Lung (tissue), 12 donors: ENCODE measurements around the gene ERC2. TPM values are rescaled to one million over a fixed set of nuclear protein-coding genes. Genes with fewer than 3 reads are reported as not detected.

Source experiments
- ATAC-seq: fragments of 200-7000 bp; cut with Tn5 transposase; one replicate; pipeline ENCODE4 v1.9.1; 2020; ENCODE audit warnings: moderate number of reproducible peaks; ENCODE audit not compliant: insufficient read depth, low FRiP score
- DNase-seq, 3 donors: peaks; one replicate each; pipeline ENCODE4 v3.0.0-alpha.2; 2013 to 2017
- H3K27ac ChIP-seq, 2 donors: one replicate each; pipeline ENCODE4 v1.5.1; 2013; ENCODE audit warnings: mild to moderate bottlenecking in 2 of 2, moderate library complexity in 2 of 2, control low read depth in 1 of 2, inconsistent platforms in 1 of 2, low read depth in 1 of 2, low read length in 1 of 2
- H3K27me3 ChIP-seq, 3 donors: one replicate each; pipeline ENCODE4 v1.5.1; 2013; ENCODE audit warnings: low read length in 2 of 3; ENCODE audit not compliant: control insufficient read depth in 3 of 3, insufficient read depth in 3 of 3
- H3K36me3 ChIP-seq, 4 donors: one replicate each; pipeline ENCODE4 v1.5.1; 2013; ENCODE audit warnings: low read length in 4 of 4, mild to moderate bottlenecking in 1 of 4, moderate library complexity in 1 of 4; ENCODE audit not compliant: control insufficient read depth in 4 of 4, insufficient read depth in 4 of 4
- H3K4me1 ChIP-seq, 5 donors: one replicate each; pipeline ENCODE4 v1.5.1; 2013; ENCODE audit warnings: low read length in 5 of 5, mild to moderate bottlenecking in 2 of 5, moderate library complexity in 1 of 5; ENCODE audit not compliant: control insufficient read depth in 5 of 5, insufficient read depth in 5 of 5
- H3K4me3 ChIP-seq: one replicate; pipeline ENCODE4 v1.5.1; 2013; ENCODE audit warnings: mild to moderate bottlenecking, control low read depth, moderate library complexity
- H3K9ac ChIP-seq, 2 donors: one replicate each; pipeline ENCODE4 v1.5.1; 2013; ENCODE audit warnings: low read length in 2 of 2, control low read depth in 1 of 2; ENCODE audit not compliant: insufficient read depth in 1 of 2
- H3K9me3 ChIP-seq, 4 donors: one replicate each; pipeline ENCODE4 v1.5.1; 2013; ENCODE audit warnings: low read length in 3 of 4, mild to moderate bottlenecking in 1 of 4, moderate library complexity in 1 of 4; ENCODE audit not compliant: control insufficient read depth in 4 of 4, insufficient read depth in 3 of 4
- WGBS, 2 donors: extraction: QIAGEN DNeasy Blood & Tissue Kit; methylation state at CpG; one replicate each; pipeline ENCODE4 v1.1.7; 2013; 5-methylcytosine and 5-hydroxymethylcytosine counted together
- polyA plus RNA-seq, 2 donors: library from polyadenylated mRNA; stranded (reverse); fragments of 200-250 nt; gene quantifications; one replicate each; pipeline ENCODE4 v1.2.1, GENCODE V29; 2013
- total RNA-seq, 2 donors: library from RNA; depleted of rRNA in 1 of 2; stranded (reverse); fragments of >200 nt in 1 of 2; gene quantifications; one replicate each; pipeline ENCODE4 v1.2.1, GENCODE V29; 2014 to 2021
- TF ChIP-seq, protein P1 (sequence below): IDR thresholded peaks from 2 replicates; pipeline ENCODE4 v1.5.1; 2012; ENCODE audit warnings: mild to moderate bottlenecking; ENCODE audit errors: control extremely low read depth, extremely low read depth
- donor health status: control.
- donor health status: control.
- donor health status: Bipolar disorder and iron deficiency.
- donor health status: healthy.
- donor health status: DM: yes; HTN: yes; CAD: no.

Gene ERC2
- total and polyA plus RNA-seq, 4 donors, result 0.20 to 3.5 (median 0.97) TPM

DNA sequence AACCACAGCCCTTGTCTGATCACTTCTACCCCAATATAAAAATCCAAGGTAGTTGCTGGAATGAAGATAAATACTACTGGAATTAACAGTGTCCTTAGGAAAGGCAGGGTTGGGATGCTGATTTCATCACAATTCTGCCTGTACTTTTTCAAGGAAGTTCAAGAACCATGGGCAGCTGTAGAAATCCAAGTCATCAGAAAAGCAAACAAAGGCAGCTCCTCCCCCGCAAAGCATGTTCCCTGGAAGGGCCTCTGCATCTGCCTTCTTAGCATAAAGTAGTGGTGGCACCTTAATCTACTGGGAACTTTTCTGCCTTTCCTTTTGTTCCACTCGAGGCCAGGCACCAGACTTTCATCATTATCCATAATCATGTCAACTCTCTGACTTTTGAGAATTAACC is 54.4 kb downstream of the ERC2 start:
- Histone ChIP-seq H3K4me3 (no peak overlapping the region), H3K36me3 (no peaks in the 10 kb centered on the region), H3K4me1 (no peaks in the 10 kb centered on the region), H3K9ac (no peak overlapping the region), H3K9me3 (peaks cover 0 to under 1% (median 0%) of the 10 kb centered on the region in 4 donors), H3K27me3 (no peaks in the 10 kb centered on the region), H3K27ac (no peak overlapping the region)
- ATAC-seq (no peak), DNase-seq (no peak)
- TF ChIP-seq, protein P1, sequence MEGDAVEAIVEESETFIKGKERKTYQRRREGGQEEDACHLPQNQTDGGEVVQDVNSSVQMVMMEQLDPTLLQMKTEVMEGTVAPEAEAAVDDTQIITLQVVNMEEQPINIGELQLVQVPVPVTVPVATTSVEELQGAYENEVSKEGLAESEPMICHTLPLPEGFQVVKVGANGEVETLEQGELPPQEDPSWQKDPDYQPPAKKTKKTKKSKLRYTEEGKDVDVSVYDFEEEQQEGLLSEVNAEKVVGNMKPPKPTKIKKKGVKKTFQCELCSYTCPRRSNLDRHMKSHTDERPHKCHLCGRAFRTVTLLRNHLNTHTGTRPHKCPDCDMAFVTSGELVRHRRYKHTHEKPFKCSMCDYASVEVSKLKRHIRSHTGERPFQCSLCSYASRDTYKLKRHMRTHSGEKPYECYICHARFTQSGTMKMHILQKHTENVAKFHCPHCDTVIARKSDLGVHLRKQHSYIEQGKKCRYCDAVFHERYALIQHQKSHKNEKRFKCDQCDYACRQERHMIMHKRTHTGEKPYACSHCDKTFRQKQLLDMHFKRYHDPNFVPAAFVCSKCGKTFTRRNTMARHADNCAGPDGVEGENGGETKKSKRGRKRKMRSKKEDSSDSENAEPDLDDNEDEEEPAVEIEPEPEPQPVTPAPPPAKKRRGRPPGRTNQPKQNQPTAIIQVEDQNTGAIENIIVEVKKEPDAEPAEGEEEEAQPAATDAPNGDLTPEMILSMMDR, result no peak
- WGBS, 2 donors, result 38 to 60% methylated on average over 2 of the region's 2 CpGs

GRCh38 chr3:56411166-56411565 is 57.1 kb downstream of the ERC2 start:
- Histone ChIP-seq H3K4me3 (no peak overlapping the region), H3K9me3 (peaks cover 0 to 2% (median 0%) of the 10 kb centered on the region in 4 donors), H3K27ac (no peak overlapping the region), H3K4me1 (no peaks in the 10 kb centered on the region), H3K36me3 (no peaks in the 10 kb centered on the region), H3K9ac (no peak overlapping the region), H3K27me3 (no peaks in the 10 kb centered on the region)
- TF ChIP-seq, protein P1, result no peak
- DNase-seq (no peak), ATAC-seq (no peak)
- 88 to 90% methylated on average over 5 of the region's 5 CpGs for WGBS, 2 donors

DNA sequence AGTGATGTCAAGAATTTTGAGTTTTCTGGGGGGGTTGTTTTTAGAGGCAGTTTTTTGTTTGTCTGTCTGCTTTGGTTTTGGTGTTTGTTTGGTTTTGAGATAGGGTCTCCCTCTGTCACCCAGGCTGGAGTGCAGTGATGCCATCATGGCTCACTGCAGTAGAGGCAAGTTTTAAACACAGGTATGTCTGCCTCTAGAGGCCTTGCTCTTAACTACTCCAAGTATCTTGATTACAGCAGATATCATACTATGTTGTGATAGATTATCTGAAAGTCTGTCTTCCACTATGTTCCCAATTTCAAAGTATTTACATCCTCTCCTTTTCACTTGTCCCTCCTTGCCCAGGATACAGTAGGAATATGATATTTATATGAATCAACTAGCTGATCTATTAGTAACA is 57.7 kb downstream of the ERC2 start:
- Histone ChIP-seq H3K9ac (no peak overlapping the region), H3K36me3 (no peaks in the 10 kb centered on the region), H3K4me3 (no peak overlapping the region), H3K27me3 (no peaks in the 10 kb centered on the region), H3K4me1 (no peaks in the 10 kb centered on the region), H3K27ac (no peak overlapping the region), H3K9me3 (peaks cover 0 to 2% (median 0%) of the 10 kb centered on the region in 4 donors)
- ATAC-seq (no peak), DNase-seq (no peak)
- TF ChIP-seq, protein P1, result no peak

DNA sequence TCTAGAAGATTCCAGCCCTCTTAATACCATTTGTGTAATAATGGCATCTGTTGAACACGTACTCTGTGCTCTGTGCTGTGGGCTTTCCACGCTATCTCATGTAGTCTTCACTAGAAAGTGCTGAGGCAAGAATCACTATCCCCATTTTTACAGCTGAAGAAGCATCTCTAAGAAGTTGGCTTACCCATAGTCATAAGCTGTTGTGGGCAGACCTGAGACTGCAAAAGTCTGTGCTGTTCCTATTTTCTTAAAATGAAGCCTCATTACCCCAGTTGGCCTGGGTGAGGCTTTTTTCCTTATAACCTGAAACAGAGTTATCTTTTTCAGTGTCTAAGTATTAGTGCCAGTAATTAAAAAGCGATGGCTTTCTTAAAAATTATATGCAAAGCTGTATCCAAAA is 58.5 kb downstream of the ERC2 start:
- Histone ChIP-seq H3K36me3 (no peaks in the 10 kb centered on the region), H3K27ac (no peak overlapping the region), H3K9ac (no peak overlapping the region), H3K27me3 (no peaks in the 10 kb centered on the region), H3K9me3 (peaks cover 0 to 2% (median 0%) of the 10 kb centered on the region in 4 donors), H3K4me3 (no peak overlapping the region), H3K4me1 (no peaks in the 10 kb centered on the region)
- TF ChIP-seq, protein P1, result no peak
- DNase-seq (no peak), ATAC-seq (no peak)
- 91 to 92% methylated on average over 3 of the region's 3 CpGs for WGBS, 2 donors
